HG02884 (cell line): Measurements from ENCODE around the gene FNBP1.

ENCODE experiments used
- ATAC-seq: cut with Tn5 transposase; IDR thresholded peaks from one replicate; pipeline ENCODE4 v1.9.1; 2021; ENCODE audit warnings: mild to moderate bottlenecking, moderate library complexity; ENCODE audit not compliant: unreplicated experiment

FNBP1 gene

DNA sequence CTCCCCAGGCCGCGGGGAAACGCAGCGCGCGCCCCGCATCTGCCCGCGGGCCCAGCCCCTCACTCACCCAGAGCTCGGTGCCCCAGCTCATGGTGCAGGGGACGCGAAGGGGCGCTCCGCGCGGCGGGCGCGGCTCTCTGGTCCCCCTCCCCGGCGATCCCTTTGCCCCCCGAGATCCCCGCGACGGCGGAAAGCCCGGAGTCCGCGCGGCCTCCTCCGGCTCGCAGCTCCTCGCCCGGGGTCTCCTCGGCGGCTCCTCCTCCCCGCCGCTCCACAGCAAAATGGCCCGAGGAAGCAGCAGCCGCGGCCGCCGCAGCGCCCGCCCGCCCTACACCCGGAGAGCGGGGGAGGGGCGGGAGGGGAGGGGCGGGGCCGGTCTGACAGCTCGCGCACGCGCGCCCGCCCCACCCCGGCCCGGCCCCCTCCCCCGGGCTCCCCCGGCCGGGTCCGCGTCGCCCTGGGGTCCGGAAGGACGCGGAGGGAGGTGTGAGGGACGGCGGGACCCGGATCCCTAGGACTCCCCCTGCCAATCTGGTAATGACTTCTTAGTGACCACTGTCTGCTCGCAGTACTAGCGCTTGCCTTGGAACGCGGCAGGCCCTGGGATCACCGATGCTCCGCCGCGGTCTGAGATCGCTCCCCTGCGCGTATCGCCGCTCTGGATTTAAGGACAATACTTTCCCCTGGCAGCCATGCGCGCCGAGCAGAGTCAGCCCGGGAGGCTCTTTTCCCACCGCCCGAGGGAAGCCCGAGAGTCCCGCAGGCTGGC is at the start of gene FNBP1:
FNBP1 (minus strand) TSS at position 305 of the 769 bp plus-strand sequence; CDS start at position 91, 214 bp downstream.
- peak; percentile 37 for ATAC-seq

DNA sequence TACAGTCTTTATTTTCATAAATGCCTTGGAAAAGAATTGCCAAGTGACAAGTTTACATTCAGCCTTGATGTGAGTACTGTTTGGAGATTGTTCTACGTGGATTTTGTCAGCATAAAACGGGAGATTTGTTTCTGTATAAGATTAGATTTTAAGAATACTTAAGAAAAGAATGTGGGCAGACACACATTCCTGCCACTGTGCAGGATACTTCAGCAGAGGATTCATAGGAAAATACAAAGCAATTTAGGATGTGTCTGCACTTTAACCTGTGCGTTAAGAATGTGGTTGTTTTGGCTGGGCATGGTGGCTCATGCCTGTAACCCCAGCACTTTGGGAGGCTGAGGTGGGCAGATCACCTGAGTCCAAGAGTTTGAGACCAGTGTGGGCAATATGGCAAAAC is 47.9 kb upstream of the FNBP1 start:
- ATAC-seq = no peak

- ATAC-seq = no peak
These were observed 46.2 kb upstream of the FNBP1 start for GRCh38 chr9:130089141-130089540.

GRCh38 chr9:130088051-130088450 is 45.1 kb upstream of the FNBP1 start:
- ATAC-seq = no peak

- no peak for ATAC-seq
These were observed 41.3 kb upstream of the FNBP1 start for GRCh38 chr9:130084337-130084736.

DNA sequence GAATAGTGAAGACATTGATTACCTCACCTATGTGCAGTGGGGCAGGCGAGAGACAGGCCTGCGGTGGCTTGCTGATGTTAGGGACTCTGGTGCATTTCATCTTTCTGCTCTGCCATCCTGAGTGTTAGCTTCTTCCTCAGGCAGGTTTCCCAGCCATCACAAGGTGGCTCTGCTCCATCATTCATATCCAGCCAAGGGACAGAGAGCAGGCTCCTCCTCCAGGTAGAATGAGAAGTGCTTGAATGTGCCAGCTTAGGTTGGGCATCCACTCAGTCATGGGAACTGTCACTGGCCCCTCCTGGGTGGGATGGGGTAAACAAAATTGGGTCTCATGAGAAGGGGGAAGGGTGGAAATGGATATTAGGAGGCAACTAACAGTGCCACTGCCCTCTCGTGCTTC is 35.6 kb upstream of the FNBP1 start:
- ATAC-seq = no peak

- no peak for ATAC-seq
These were observed 30.4 kb upstream of the FNBP1 start for GRCh38 chr9:130073373-130073772.

- no peak for ATAC-seq
These were observed 29.7 kb upstream of the FNBP1 start for GRCh38 chr9:130072515-130073235.

- no peak for ATAC-seq
These were observed 26.1 kb upstream of the FNBP1 start for GRCh38 chr9:130069048-130069447.

GRCh38 chr9:130064621-130065020 is 21.6 kb upstream of the FNBP1 start:
- ATAC-seq = no peak

GRCh38 chr9:130062750-130063149 is 19.8 kb upstream of the FNBP1 start:
- no peak for ATAC-seq

DNA sequence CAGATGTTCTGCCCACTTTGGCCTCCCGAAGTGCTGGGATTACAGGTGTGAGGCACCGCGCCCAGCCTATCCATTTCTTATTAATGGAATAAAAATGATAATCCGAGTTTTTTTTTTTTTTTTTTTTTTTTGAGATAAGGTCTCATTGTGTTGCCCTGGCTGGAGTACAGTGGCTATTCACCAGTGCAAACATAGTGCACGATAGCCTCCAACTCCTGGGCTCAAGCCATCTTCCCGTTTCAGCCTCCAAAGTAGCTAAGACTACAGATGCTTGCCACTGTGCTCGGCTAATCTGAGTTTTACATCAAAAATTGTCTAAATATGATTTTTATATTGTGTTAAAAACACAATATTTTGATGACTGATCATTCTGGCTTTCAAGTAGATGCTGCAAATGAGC is 17.3 kb upstream of the FNBP1 start:
- no peak for ATAC-seq

- no peak for ATAC-seq
These were observed 15.9 kb upstream of the FNBP1 start for GRCh38 chr9:130058887-130059286.

GRCh38 chr9:130058154-130058553 is 15.2 kb upstream of the FNBP1 start:
- ATAC-seq = no peak

DNA sequence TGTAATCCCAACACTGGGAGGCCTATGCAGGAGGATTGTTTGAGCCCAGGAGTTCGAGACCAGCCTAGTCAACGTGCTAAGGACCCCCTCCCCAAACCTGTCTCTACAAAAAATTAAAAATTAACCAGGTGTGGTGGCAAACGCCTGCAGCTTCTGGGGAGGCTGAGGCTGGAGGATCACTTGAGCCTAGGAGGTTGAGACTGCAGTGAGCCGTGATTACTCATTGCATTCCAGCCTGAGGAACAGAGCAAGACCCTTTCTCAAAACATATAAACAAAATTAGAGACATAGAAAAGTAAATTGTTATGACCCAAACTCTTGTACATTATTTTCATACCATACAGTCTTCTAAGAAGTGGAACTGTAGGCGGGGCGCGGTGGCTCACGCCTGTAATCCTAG is 11.8 kb upstream of the FNBP1 start:
- no peak for ATAC-seq

DNA sequence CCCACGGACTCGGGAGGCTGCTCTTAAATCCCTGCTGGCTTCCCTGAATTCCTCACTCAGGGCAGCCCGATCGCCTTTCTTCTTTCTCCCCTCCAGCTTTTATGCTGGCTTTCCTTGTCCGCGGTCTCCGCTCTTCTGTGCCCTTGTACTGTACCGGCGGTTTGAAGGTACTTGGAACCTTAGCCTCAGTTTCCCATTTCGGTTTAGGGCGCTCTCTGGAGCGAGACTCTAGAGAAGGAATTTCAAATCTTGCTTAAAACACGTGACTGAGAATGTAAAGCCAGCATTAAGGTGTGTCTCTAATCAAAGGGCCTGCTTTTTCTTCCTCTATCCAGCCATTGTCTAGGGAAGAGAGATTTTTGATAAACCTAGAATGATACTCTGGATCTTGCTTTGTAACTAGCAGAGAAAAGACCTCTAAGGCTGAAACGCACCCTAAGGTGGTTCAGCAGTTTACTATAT is 11.4 kb upstream of the FNBP1 start:
- ATAC-seq = no peak

GRCh38 chr9:130053504-130054324 is 10.7 kb upstream of the FNBP1 start, which contains the start of gene GPR107:
TSS of gene GPR107 (plus strand) at chr9:130053906. CDS start at chr9:130053933, 27 bp downstream.
- peak; percentile 52 for ATAC-seq

GRCh38 chr9:130053109-130053503 is 10.1 kb upstream of the FNBP1 start:
- ATAC-seq = no peak

DNA sequence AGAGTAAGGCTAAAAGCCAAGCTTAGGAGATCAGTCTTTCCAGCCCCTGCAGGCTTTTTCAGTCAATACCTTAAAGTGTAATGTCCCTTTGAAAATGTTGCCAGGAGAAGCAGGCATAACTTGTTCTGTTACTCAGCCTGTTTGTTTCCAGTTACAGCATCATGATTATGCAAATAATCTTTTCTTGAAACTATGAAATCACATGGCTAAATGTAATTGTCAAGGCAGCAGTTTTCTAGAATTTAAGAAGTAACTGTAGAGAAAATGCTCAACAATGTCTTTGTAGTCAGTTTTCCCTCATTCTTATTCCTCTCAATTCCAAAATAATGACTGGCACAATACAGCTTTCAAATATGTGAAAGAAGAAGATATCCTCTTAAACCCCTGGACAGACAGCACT is 8.9 kb upstream of the FNBP1 start:
- no peak for ATAC-seq

DNA sequence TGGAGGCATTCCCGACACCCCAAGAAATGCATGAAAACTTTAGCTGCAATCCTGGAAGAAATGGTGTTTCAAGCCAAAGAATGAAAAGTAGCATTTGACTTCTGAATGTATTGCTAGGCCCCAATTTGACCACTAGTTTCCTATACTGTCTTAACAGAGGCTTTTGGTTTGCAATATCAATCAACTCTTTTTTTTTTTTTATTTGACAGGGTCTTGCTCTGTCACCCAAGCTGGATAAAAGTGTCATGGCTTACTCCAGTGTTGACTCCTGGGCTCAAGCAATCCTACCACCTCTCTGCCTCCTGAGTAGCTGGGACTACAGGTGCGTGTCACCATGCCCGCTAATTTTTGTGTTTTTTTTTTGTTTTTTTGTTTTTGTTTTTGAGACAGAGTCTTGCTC is 7.5 kb upstream of the FNBP1 start:
- ATAC-seq = no peak
